HG03064 (cell line): ENCODE data around the gene NSMCE1.

ENCODE experiments used
- ATAC-seq: cut with Tn5 transposase; IDR thresholded peaks from one replicate; pipeline ENCODE4 v1.9.1; 2021; ENCODE audit warnings: low read depth; ENCODE audit not compliant: unreplicated experiment

The NSMCE1 gene, protein sequence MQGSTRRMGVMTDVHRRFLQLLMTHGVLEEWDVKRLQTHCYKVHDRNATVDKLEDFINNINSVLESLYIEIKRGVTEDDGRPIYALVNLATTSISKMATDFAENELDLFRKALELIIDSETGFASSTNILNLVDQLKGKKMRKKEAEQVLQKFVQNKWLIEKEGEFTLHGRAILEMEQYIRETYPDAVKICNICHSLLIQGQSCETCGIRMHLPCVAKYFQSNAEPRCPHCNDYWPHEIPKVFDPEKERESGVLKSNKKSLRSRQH

DNA sequence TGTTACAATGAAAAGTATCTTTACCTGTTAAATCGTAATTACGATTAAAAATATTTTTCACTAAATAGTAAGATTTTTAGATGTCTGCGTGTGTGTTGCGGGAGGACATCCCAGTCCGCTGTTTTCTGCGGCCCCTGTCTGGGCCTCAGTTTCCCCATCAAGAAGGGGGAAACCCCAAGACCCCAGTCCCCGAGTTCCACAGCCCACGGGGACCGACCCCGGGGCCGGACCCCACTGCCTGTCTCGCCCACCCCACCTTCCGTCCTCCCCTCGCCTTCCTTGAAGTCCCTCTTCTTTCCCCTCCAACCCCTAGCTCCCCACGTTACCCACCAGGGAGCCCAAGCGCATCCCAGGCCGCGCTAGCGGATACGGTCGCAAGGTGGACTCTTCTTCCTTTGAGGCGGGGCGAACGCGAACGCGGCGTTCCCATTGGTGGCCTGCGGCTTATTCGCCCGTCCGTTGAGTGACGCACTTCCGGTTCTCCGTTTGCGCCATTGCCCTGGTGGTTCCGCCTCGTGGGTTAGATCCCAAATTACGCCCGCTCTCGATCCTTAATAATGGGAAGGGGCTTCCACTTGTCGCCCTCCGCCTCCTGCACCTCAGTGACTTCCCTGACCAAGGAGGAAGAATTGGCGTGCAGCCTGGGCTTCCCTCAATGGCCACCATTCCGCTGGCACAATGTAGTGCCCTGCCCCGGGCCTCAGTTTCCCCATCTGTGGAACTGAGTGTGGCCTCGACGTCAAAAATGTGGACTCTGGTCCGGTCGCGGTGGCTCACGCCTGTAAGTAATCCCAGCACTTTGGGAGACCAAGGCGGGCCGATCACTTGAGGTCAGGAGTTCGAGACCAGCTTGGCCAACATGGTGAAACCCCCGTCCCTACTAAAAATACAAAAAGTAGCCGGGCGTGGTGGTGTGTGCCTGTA, at the start of gene NSMCE1:
Gene NSMCE1 (minus strand): TSS at position 397 of the 924 bp plus-strand sequence. CDS start 11,202 bp downstream, outside the sequence.
- peak; percentile 68 for ATAC-seq

DNA sequence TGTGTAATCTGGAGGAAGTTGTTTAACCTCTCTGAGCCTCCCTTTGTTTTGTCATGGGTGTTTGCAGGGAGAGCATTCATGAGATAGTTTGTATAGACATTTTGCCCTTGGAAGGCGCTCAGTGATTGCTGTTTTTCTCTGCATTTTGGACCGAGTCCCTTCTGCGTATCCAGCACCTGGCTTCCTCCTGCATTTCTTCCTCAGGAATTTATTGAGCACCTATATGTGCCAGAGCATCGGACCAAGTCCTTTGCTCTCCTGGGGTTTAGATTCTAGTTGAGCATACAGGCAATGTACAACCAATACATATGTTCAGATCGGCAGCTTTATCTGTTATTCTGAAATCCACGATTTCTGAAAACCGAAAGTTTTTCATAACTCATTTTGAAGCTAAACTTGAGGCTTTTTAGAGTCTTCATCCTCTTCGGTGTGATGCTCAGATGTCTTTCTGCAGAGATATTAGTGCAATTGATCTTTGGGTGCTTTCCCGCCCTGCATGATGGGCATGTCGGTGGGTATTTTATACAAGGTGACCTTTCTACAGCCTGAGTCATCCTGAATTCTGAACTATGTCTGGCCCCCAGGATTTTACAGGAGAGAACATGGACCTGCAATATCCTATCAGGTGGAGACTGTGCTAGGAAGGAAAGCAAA, 49.3 kb upstream of the NSMCE1 start:
- ATAC-seq, result no peak

DNA sequence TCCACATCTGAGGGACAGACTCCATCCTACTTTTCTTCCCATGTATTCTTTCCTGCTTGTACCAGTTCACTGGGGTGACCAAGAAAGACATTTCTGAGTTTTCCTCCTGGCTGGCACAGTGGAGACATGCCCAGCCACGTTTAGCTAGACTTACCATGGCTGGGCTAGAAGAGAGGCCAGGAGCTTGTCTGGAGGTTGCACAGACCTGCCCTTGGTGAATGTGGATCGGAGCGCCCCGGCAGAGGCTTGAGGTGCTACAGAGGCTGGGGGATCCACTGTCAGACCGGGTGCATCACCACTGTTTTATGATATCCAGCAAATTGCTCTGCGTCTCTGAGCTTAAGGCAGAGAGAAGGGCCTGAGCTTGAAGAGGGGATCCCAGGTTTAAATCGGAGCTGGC, 48.7 kb upstream of the NSMCE1 start:
- no peak for ATAC-seq

DNA sequence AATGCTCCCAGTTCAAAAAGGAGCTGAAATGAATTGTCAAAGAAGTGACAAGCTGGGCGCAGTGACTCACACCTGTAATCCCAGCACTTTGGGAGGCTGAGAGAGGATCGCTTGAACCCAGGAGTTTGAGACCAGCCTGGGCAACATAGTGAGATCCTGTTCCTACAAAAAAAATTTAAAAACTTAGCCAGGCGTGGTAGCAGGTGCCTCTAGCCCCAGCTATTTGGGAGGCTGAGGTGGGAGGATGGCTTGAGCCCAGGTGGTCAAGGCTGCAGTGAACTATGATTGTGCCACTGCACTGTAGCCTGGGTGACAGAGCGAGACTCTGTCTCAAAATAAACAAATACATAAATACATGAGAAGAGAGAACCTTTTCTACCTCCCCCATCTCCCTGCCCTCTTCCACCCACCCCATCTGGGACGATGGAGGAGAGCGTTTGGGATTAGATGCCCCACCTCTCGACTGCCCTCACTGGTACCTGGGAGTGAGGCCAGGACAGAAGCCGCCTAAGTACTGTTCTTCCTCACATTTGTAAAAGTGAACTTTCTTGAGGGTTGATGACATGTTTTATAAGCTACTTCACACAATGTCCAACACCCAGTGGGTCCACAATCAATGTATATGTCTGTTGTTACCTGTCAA, 47.6 kb upstream of the NSMCE1 start:
- no peak for ATAC-seq

DNA sequence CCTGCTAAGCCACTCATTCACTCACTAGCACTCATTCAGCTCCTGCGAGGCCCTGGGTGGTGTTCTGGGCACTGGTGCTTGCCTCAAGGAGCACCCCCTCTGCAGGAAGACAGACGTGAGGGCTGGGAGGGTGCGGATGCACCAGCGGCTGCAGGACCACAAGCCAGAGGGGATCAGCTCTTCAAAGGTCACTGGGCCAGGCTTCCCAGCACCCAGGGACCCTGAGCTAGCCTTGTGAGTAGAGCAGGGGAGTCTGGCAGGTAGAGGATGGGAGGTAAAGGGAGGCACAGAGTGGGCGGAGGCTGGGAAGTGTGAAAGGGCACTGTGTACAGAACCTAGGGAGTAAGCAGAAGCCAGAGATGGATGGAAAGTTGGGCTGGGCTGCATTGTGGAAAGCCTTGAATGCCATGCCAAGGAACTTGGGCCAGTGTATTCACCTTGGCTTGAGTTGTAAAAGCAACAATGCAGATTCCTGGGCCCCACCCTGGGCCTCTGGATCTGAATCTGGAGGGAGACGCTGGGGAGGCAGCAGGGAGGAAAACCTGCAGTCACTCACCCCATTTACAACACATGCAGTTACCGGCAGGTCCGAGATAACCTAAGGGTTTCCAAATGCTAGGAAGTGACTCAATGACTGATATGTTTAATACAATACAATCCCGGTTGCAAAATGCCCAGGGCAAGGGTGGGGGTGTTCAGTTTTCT, 46.9 kb upstream of the NSMCE1 start:
- ATAC-seq, result no peak

DNA sequence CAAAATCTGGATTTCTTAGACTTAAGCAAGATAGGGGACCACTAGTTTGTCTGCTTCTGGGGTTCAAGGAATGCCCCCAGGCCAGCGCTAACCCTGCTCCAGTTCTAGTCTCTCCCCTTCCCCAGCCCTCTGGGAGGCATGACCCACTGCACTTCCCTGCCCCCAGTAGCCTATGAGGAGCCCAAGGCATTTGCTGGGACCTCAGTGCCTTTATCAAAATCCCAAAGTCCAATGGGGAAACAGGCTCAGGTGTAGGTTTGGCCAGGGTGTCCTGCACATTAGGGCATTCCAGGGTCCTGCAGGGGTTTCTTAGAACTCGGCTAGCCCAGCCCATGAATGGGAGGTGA, 46.4 kb upstream of the NSMCE1 start:
- ATAC-seq, result no peak

DNA sequence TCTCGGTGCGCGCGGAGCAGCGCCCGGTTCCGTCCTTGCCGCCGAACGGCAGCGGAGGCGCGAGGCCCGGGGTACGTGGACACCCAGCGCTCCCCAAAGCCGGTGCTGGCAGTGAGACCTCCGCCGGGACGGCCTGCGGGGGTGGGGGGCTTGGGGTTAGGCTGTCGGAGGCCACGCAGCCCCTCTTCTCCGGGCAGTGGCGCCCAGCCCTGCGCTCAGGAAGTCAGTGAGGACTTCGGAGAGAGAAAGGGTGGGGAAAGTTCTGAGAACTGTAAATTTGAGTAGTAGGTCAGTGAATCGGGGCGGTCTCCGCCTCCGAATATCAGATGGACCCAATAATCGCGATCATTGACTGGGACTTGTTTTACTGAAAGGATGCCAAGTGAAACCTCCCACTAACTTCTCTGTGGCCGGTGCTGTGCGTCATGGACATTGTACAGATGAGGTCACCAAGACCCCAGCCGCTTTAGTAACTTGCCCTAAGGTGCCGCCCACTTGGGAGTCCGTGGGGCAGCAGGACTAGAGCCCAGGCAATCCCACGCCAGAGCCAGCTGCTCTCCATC, 45.7 kb upstream of the NSMCE1 start:
- ATAC-seq, result no peak

DNA sequence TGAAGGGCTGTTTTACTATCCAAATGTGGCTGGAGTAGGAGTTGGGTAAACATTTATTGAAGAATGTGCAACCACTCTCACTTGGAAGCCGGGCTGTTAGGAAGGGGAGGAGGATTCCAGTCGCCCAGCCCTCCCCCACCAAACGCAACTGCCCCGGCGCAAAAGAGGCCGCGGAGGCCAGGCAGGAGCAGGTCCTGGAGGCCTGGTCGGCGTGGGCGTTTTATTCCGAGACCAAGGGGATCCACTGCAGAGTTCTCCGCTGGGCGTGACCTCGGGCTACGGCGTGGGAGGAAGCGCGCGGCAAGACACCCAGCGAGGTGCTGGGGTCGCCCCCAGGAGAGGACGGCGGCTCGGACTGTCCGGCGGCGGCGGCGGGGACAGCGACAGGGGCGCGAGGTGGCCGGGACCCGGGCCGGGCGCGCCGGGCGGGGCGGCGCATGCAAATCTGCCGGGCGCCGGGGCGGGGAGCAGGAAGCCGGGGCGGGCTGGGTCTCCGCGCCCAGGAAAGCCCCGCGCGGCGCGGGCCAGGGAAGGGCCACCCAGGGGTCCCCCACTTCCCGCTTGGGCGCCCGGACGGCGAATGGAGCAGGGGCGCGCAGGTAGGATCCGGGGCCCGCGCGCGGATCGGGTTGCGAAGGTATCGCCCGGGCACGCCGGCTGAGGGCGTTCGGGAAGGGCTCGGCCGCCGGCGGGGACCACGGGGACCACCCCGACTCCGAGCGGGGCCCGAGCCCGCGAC, 45.0 kb upstream of the NSMCE1 start, which contains the start of gene IL4R:
Gene IL4R (plus strand): TSS at position 553 of the 739 bp plus-strand sequence. CDS start 26,230 bp downstream, outside the sequence.
- ATAC-seq, result no peak

DNA sequence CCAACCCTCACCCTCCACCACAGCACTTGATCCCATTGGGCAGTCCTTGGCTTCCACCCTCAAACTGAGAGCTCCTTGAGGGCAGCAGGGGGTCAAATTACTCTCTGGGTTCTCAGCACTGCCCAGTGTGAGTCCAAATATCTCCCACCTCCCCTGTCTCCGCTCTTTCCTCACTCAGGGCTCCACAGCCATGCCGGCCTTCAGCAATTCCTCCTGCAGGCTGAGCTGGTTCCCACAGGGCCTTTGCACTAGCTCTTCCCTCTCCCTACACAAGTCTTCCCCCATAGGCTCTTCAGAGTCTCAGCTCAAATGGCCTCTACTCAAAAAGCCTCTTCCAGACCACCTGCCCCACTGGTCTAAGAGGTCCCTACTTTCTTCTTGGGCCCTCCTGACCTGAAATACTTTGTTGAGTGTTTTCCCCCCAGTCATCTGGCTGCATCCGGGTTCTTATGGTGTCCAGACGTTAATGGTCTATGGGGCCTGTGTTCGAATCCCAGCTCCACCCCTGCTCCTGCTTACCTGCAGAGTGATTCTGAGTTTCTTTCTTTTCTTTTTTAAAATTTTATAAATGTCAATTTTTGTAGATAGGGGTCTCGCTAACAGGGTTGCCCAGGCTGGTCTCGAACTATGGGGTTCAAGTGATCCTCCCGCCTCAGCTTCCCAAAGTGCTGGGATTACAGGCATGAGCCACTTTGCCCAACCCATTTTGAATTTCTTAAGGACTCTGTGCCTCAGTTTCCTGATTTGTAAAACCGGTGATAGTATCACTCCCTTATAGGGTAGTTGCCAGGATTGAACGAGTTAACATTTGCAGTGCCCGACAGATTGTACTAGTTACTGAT, 44.2 kb upstream of the NSMCE1 start:
- ATAC-seq, result no peak

DNA sequence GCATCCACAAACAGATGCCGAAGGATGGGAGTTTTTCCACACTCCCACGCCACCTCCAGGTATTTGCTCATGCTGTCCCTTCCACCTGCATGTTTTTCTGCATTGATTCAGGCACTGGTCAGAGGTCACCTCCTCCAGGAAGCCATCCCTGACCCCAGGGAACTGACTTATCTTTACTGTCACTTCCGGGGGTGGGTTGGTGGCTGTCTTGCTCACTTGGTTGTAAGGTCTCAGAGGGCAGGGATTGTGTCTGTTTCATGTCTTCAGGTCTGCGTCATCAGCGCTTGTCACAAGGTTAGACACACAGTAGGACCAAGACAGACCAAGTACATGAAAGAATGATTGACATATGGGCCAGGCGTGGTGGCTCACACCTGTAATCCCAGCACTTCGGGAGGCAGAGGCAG, 43.3 kb upstream of the NSMCE1 start:
- ATAC-seq, result no peak

DNA sequence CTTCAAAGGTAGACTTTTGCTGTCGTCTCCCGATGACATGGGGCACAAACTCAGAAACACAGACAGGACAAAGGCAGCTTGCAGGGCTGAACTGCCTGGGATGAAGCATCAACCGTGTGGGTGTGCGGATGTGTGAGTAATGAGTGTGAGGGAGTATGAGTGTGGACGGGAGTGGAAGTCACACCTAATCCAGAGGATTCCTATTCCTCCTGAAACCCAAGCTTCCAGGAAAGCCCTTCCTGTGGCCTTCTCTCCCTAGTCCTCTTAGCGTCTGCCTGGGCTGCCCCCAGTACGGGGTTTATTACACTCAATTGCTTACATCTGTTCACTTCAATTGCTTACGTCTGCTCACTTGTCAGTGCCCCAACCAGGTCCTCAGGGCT, 42.9 kb upstream of the NSMCE1 start:
- ATAC-seq, result no peak

DNA sequence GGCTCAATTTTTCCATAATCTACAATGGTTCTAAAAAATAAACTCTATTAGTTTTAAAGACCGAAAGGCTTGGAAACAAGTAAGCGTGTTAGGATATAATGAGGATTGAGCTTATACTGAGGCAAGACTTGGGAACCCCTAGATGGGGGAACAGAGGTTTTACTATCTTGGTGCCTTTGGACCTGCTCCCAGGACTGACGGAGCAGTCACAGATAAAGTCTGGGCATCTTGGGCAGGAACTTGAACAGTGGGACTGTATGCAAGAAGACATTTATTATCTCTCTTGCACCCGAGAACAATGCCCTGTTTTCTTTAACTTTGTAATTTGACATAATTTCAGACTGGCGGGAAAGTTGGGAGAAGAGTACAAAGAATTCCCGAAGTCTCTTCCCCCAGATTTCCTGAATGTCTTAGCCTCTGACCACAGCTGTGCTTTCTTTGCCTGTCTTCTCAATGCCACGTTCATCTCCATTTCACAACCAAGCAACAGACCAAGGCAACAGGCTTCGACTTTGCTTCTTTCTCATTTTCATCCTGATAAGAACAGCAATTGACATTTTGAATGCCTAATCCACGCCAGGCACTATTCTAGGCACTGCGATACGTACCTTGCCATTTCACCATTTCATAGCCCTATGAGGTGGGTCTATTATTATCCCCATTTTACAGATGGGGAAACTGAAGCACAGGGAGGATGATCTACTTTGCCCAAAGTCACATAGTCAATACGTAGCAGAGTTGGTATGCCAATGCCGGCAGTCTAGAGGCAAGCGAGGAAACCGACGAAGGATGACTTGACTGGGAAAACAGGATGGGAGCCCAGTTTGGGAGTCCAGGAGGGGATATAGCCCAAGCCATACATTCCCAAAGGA, 42.2 kb upstream of the NSMCE1 start:
- ATAC-seq, result no peak

DNA sequence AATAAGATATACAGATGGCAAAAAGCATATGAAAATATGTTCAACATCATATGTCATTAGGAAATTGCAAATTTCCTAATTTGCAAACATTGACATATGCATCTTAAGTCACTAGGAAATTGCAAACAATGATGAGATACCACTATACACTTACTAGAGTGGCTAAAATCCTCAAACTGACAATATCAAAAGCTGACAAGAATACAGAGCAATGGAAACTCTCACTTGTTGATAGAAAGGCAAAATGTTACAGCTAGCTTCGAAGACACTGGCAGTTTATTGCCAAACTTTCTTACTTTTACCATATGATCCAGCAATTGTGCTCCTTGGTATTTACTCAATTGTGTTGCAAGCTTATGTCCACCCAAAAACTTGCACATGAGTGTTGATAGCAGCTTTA, 40.2 kb upstream of the NSMCE1 start:
- no peak for ATAC-seq

DNA sequence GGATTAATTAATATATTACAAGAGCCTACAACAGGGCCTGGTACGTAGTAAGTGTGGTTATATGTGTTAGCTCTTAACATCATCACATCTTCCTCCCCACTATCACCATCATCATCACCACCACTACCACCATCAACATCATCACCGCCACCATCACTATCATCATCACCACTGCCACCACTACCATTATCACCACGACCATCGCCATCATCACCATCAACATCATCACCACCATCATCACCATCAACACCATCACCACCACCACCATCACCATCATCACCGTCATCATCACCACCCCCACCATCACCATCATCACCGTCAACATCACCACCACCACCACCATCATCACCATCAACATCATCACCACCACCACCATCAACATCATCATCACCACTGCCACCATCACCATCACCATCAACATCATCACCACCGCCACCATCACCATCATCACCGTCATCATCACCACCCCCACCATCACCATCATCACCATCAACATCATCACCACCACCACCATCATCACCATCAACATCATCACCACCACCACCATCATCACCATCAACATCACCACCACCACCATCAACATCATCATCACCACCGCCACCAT, 37.4 kb upstream of the NSMCE1 start:
- ATAC-seq, result no peak

DNA sequence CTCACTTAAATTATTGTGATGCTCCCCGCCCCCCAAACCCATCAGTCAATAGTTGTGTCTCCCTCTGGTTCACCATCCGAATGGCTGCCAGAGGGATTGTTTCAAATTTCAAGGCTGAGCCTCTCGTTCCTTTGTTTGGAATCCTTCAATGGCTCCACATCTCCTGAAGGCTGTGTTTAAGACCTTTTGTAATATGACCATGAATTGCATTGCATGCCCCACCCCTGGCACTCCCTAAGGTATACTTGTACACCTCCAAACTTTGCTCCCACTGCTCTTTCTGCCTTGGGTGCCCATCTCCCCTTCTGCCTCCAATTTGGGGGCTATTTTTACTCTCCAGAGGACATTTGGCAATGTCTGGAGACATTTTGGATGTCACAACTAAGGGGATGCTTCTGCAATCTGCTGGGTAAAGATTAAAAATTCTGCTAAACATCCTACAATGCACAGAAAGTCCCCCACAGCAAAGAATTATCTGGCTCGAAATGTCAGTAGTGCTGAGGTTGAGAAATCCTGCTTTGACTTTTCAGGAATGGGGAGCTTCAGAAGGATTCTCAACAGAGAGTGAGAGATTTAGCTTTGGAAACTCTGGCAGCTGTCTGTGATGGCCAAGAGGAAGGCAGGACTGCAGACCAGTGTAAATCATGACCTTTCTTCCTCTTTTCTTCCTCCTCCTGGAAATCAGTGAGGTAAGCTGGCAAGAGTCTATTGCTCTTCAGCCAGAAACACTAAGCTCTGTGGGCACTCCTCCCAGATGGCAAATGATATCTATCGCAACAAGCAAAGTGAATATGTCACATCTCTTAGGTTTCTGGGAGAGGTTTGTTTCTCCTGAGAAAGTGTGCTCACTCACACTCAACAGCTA, 36.5 kb upstream of the NSMCE1 start:
- no peak for ATAC-seq

DNA sequence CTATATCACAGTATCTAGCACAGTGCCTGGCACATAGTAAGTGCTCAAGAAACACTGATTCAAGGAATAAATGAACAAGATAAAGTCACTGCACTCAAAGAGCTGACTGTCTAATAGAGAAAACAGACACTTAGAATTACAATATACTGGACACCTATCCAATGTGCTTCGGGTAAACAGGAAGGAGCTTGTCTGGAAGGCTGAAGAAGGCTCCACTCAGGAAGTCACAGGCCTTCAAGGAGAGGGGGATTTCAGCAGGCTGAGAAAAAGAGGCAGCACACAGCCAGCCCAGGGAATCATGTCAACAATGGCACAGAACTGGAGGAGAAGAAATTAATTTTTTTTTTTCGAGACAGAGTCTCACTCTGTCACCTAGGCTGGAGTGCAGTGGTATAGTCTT, 35.5 kb upstream of the NSMCE1 start:
- no peak for ATAC-seq
